HFFc6 (cell line): ENCODE data around the gene PYCARD. TPM values are rescaled to one million over a fixed set of nuclear protein-coding genes. Genes with fewer than 3 reads are reported as not detected.
"Not testable (repeated sequence)": the region's sequence is repeated elsewhere in the genome, so short reads cannot be mapped to it uniquely, and the experiment has no call there.

Source experiments
- DNase-seq: peaks from one replicate; pipeline ENCODE4 v3.0.0-alpha.2; 2018
- H3K27ac Mint-ChIP-seq: 2 replicates; pipeline ENCODE4 v1.8.0; 2020; ENCODE audit warnings: mild to moderate bottlenecking, mixed read lengths
- H3K27me3 Mint-ChIP-seq: 2 replicates; pipeline ENCODE4 v1.8.0; 2021; ENCODE audit warnings: mild to moderate bottlenecking, moderate library complexity, mixed read lengths; ENCODE audit not compliant: insufficient read depth
- H3K36me3 Mint-ChIP-seq: 2 replicates; pipeline ENCODE4 v1.8.0; 2021; ENCODE audit warnings: low read depth, mixed read lengths
- H3K4me1 Mint-ChIP-seq: 2 replicates; pipeline ENCODE4 v1.8.0; 2020; ENCODE audit warnings: low read depth, mixed read lengths
- H3K4me3 Mint-ChIP-seq: 2 replicates; pipeline ENCODE4 v1.8.0; 2020; ENCODE audit warnings: mild to moderate bottlenecking, moderate library complexity, mixed read lengths
- H3K9me3 Mint-ChIP-seq: 2 replicates; pipeline ENCODE4 v1.8.0; 2020; ENCODE audit warnings: mild to moderate bottlenecking, mixed read lengths
- total RNA-seq, 6 experiments: library from RNA; stranded (reverse); fragmentation: NEBNext Ultra II Directional; extraction: Animal tissue kit (Norgen Biotek cat#: 25700); gene quantifications; 2 replicates in 1 of 6; 3 replicates in 5 of 6; pipeline ENCODE4 v1.2.3, GENCODE V29; 2021
- TF ChIP-seq, protein P1 (sequence below): fragments of 200-600 bp; sonication (generic); IDR thresholded peaks from 2 replicates; pipeline ENCODE4 v1.5.0; 2021; ENCODE audit warnings: antibody characterized with exemption, mild to moderate bottlenecking

Gene PYCARD
- total RNA-seq, 6 experiments from 2014 or later: 13.0 to 23.1 (median 22.5) TPM

DNA sequence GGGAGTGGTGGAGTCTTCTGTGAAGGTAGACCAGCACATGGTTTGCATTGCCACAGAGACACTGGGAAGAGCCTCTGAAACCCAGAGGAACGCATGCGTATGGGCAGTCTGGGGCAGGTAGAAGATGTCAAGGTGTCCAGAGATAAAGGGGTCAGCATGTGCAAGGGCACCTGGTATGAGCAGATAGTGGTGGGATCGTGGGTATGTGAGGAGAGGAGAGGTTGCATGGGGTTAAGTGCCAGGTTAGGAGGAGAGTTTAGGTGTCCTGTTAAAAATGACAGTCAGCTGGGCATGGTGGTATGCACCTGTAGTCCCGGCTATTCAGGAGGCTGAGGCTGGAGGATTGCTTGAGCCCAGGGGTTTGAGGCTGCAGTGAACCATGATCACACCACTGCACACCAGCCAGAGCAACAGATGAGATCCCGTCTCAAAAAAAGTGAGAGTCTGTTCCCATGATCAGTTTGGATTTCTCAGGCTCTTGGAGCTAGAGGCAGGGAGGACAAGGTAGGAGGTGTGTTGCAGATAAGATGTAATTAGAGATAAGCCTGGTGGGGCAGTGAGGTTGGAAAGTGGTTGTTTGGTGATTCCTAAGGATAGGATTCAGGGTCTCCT is 3.0 kb downstream of the PYCARD start:
- Mint-ChIP-seq H3K27me3 (peaks cover 13% of the 10 kb centered on the region), H3K36me3 (peaks cover 21% of the 10 kb centered on the region; the same call in 1 of the 2 replicates), H3K4me1 (peaks cover 46% of the 10 kb centered on the region), H3K4me3 (no peak overlapping the region), H3K9me3 (no peaks in the 10 kb centered on the region), H3K27ac (no peak overlapping the region)
- DNase-seq: no peak
- TF ChIP-seq, protein P1, sequence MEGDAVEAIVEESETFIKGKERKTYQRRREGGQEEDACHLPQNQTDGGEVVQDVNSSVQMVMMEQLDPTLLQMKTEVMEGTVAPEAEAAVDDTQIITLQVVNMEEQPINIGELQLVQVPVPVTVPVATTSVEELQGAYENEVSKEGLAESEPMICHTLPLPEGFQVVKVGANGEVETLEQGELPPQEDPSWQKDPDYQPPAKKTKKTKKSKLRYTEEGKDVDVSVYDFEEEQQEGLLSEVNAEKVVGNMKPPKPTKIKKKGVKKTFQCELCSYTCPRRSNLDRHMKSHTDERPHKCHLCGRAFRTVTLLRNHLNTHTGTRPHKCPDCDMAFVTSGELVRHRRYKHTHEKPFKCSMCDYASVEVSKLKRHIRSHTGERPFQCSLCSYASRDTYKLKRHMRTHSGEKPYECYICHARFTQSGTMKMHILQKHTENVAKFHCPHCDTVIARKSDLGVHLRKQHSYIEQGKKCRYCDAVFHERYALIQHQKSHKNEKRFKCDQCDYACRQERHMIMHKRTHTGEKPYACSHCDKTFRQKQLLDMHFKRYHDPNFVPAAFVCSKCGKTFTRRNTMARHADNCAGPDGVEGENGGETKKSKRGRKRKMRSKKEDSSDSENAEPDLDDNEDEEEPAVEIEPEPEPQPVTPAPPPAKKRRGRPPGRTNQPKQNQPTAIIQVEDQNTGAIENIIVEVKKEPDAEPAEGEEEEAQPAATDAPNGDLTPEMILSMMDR: no peak

DNA sequence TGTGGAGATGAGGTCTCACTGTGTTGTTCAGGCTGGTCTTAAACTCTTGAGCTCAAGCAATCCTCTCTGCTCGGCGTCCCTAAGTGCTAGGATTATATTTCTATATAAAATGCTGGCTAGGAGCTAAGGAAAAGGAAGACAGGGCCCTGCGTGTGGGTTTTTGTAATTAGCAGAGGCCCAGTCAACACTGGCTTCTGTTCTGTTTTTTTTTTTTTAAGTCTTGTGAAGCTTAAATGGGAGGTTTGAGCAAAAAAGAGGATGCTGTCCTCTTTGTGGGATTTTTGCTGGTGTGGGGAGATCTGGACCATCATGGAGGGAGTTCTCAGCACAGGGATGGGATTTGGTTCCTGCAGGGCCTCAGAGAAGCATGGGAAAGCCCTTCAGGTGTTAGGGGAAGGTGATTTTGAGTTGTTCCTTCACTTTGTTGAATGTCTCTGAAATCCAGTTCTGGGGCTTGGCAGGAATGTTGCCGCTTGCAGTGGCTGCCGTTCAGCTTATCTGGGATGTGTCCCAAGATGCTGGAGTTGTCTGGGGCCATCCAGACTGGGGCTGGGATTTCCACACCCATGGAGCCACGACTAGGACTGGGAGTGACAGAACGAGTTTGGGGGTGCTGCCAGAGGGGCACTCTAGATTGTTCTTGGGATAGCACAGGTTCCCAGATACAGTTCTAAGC is 4.2 kb downstream of the PYCARD start:
- peak overlapping the region; percentile 52 for H3K27ac Mint-ChIP-seq
- H3K4me1 Mint-ChIP-seq: peaks cover 40% of the 10 kb centered on the region
- H3K27me3 Mint-ChIP-seq: peaks cover 9% of the 10 kb centered on the region
- TF ChIP-seq, protein P1: no peak
- H3K4me3 Mint-ChIP-seq: no peak overlapping the region; the same call in 1 of the 2 replicates
- no peak for DNase-seq
- peaks cover 30% of the 10 kb centered on the region for H3K36me3 Mint-ChIP-seq
- no peaks in the 10 kb centered on the region for H3K9me3 Mint-ChIP-seq

DNA sequence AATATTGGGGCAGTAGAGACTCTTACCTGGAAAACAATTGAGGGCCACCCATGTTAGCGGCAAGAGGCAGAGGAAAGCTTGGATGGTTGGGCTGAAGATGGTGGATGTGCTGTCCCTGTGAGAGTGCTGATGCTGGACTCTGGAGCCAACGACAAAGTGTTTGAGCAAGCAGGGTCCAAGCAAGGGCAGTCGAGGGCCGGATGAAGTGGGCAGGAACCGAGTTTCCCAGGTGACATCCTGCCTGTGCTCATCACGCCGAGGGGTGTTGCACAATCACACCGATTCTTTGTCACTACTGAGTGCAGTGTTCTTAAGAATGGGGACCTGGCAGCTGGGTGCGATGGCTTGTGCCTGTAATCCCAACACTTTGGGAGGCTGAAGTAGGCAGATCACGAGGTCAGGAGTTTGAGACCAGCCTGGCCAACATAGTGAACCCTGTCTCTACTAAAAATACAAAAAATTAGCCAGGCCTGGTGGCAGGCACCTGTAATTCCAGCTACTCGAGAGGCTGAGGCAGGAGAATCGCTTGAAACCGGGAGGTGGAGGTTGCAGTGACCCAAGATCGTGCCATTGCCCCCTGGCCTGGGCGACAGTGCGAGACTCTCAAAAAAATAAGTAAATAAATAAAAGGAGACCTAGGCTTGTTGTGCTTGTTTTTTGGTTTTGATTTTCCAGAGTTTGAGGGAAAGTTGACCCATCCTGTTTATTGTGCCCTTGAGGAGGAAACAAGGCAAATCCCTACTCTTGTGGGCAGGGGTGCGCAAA is 6.1 kb downstream of the PYCARD start:
- DNase-seq: no peak
- H3K36me3 Mint-ChIP-seq: peaks cover 45% of the 10 kb centered on the region
- H3K9me3 Mint-ChIP-seq: no peaks in the 10 kb centered on the region
- TF ChIP-seq, protein P1: no peak
- H3K4me1 Mint-ChIP-seq: peaks cover 31% of the 10 kb centered on the region
- peaks cover 13% of the 10 kb centered on the region for H3K27me3 Mint-ChIP-seq
- no peak overlapping the region for H3K4me3 Mint-ChIP-seq
- no peak overlapping the region for H3K27ac Mint-ChIP-seq

DNA sequence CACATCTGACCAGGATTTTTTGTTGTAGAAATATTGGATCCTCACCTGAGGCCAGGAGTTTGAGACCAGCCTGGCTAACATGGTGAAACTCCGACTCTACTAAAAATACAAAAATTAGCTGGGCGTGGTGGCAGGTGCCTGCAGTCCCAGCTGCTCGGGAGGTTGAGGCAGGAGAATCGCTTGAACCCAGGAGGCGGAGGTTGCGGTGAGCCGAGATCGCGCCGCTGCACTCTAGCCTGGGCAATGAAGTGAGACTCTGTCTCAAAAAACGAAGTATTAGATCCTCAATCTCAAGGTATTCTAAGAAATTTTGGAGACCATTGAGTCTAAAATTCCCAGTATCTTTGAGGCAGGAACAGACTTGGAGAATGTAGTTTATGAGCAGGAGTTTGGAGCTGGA is 6.7 kb downstream of the PYCARD start:
- Mint-ChIP-seq H3K36me3 (peaks cover 51% of the 10 kb centered on the region), H3K4me1 (peaks cover 25% of the 10 kb centered on the region), H3K27me3 (peaks cover 18% of the 10 kb centered on the region)
- not testable (repeated sequence) for H3K27ac Mint-ChIP-seq, H3K9me3 Mint-ChIP-seq, DNase-seq, H3K4me3 Mint-ChIP-seq

DNA sequence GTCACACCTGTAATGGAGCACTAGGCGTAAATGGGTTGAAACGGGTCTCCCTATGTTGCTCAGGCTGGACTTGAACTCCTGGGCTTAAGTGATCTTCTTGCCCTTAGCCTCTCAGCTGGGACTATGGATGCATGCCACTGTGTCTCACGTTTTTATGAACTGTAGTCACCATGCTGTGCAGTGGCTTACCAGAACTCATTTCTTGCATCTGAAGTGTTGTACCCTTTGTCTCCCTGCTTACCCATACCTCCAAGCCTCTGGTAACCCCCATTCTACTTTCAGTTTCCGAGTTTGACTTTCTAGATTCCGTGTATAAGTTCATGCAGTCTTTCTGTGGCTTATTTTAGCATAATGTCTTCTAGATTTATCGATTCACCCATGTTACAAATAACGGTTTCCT is 7.7 kb downstream of the PYCARD start:
- H3K27me3 Mint-ChIP-seq: peaks cover 24% of the 10 kb centered on the region
- H3K9me3 Mint-ChIP-seq: no peaks in the 10 kb centered on the region
- TF ChIP-seq, protein P1: no peak
- no peak for DNase-seq
- H3K4me3 Mint-ChIP-seq: peak overlapping the region; percentile 19; the same call in 1 of the 2 replicates
- H3K36me3 Mint-ChIP-seq: peaks cover 60% of the 10 kb centered on the region
- H3K27ac Mint-ChIP-seq: no peak overlapping the region
- H3K4me1 Mint-ChIP-seq: peaks cover 24% of the 10 kb centered on the region
